Activated naive CD8-positive, alpha-beta T cell treated with anti-CD3 and anti-CD28 coated beads, Interleukin-2, amount 50 U/mL, for 16 hours (primary cell): ENCODE results near the gene PCDHGC4.

Experiments
- DNase-seq: peaks from one replicate; pipeline ENCODE4 v3.0.0-alpha.2; 2020; ENCODE audit warnings: low read depth, low spot score

The PCDHGC4 gene

GRCh38 chr5:141490271-141490670, 5.4 kb downstream of the PCDHGC4 start:
- DNase-seq = no peak

GRCh38 chr5:141490771-141491170, 5.9 kb downstream of the PCDHGC4 start:
- no peak for DNase-seq

GRCh38 chr5:141491323-141492167, 6.7 kb downstream of the PCDHGC4 start:
- DNase-seq = no peak

GRCh38 chr5:141492168-141492885, 7.5 kb downstream of the PCDHGC4 start:
- DNase-seq = no peak

- no peak for DNase-seq
Measured at GRCh38 chr5:141493500-141494422, 8.9 kb downstream of the PCDHGC4 start.

- no peak for DNase-seq
Measured at GRCh38 chr5:141494761-141495452, 10.1 kb downstream of the PCDHGC4 start.

GRCh38 chr5:141495453-141495811, 10.6 kb downstream of the PCDHGC4 start:
- no peak for DNase-seq

GRCh38 chr5:141496038-141496437, 11.2 kb downstream of the PCDHGC4 start:
- no peak for DNase-seq

- DNase-seq = no peak
Measured at GRCh38 chr5:141501761-141502160, 16.9 kb downstream of the PCDHGC4 start.

GRCh38 chr5:141503681-141504080, 18.9 kb downstream of the PCDHGC4 start:
- no peak for DNase-seq

- no peak for DNase-seq
Measured at GRCh38 chr5:141504216-141504615, 19.4 kb downstream of the PCDHGC4 start.

GRCh38 chr5:141506381-141507155, 21.7 kb downstream of the PCDHGC4 start:
- DNase-seq = no peak

GRCh38 chr5:141507387-141508091, 22.7 kb downstream of the PCDHGC4 start:
- DNase-seq = no peak

GRCh38 chr5:141508440-141508797, 23.6 kb downstream of the PCDHGC4 start:
- no peak for DNase-seq

- no peak for DNase-seq
Measured at GRCh38 chr5:141508798-141509611, 24.2 kb downstream of the PCDHGC4 start.

GRCh38 chr5:141510160-141510559, 25.3 kb downstream of the PCDHGC4 start:
- DNase-seq = no peak

- no peak for DNase-seq
Measured at GRCh38 chr5:141510850-141511601, 26.2 kb downstream of the PCDHGC4 start.

- no peak for DNase-seq
Measured at GRCh38 chr5:141511771-141512325, 27.0 kb downstream of the PCDHGC4 start.
